HG03342 (cell line): ENCODE results near the gene DMD.
"Not testable (repeated sequence)": the region's sequence is repeated elsewhere in the genome, so short reads cannot be mapped to it uniquely, and the experiment has no call there.

Experiments
- ATAC-seq: cut with Tn5 transposase; IDR thresholded peaks from one replicate; pipeline ENCODE4 v1.9.1; 2021; ENCODE audit warnings: mild to moderate bottlenecking, moderate library complexity; ENCODE audit not compliant: unreplicated experiment

The DMD gene

DNA sequence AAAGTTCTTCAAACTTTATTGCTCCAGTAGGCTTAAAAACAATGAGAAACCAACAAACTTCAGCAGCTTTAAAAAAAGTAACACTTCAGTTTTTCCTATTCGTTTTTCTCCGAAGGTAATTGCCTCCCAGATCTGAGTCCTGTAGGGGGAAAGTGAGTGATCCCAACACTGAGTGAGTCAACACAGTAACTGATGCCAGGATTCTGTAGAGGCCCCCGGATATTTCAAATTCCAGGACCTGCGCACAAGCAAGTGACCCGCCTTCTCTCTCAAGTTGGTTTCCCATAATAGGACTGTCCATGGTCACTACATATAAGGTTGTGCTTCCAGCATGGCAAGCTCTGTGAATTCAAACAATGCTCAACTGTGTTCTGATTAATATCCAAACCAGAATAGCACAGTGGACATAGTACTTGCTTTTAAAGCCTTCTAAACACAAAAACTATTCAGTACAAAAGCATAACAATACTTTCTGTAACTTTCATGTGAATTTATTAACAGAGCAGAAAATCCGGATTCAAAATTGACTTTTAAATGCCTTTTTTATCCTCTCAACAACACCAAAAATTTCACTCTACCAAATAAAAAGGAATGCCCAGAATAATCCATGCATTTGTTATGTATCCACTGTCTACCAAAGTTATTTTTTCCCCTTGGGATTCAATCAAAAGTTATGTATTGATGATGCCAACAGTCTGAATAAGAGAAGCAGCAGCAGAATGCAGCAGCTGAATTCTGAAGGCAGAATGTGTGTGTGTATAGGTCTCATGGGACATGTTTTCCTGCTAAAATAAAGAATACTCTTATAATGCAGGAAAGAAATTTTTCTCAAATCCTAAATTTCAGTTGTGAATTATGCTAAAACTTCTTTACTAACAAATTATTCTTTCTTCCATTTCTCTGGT is at the start of gene DMD:
Gene DMD (minus strand): TSS at position 194 of the 905 bp plus-strand sequence. CDS start 237 bp downstream, outside the sequence.
- ATAC-seq, result no peak

DNA sequence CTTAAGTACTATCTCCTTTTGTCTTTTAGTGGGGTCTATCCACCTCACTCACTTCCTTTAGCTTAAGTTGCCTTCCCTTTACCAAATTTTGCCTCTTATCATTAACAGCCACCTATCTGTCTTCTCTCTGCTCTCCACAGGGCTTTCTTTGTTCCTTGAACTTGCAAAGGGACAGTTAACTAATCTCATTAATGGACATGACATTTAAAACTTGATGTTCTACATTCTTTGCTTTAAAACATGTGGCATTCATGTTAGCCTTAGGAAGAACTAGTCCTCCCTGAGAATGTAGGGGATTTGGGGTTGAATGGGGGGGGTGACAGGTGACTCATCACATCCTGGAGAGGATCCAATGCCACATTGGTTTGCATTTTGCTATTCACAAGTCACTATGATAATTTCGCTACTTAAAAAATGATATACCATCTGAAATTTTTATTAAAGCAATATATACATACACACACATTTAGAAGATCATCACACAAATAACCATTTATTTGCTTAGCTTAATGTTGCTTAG is 41.0 kb upstream of the DMD start:
- ATAC-seq, result no peak

GRCh38 chrX:33218819-33219218 is 7.5 kb upstream of the DMD start:
- ATAC-seq, result no peak

DNA sequence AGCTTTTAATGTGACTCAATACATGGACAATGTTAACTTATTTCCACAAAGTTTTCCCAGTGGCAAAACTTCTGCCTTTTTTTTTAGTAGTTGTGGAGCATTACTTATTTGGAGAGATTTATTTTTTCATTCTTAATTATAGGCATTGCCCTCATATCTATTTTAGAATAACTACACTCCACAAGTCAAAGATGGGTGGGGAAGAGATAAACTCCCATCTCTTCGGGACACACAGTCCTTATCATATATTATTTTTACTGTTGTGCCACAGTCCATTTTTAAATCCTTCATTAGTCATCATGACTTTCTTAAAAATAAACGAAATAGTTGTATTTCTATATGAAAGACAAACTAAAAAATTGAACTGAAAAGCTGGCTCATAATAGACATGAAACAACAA is 1.2 kb downstream of the DMD start:
- no peak for ATAC-seq

DNA sequence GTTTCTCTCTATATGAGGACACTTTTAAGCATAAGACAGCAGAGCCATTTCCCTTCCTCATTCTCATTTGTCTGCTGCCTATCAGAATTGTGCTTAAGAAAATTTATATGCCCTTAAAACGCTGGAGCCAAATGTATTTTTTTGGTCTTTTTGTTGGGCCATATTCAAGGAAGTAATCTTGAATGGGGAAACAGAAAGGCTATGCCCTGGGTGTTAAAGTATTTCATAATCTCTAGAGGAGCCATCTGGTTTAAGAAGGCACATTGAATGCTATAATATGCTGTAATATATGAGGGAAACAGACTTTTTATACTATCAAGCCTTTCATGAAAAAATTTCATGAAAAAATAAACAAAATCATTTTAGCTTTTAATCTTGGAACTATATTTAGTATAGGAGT is 4.3 kb downstream of the DMD start:
- ATAC-seq, result no peak

- ATAC-seq, result no peak
Measured at GRCh38 chrX:33205321-33205720, 6.0 kb downstream of the DMD start.

DNA sequence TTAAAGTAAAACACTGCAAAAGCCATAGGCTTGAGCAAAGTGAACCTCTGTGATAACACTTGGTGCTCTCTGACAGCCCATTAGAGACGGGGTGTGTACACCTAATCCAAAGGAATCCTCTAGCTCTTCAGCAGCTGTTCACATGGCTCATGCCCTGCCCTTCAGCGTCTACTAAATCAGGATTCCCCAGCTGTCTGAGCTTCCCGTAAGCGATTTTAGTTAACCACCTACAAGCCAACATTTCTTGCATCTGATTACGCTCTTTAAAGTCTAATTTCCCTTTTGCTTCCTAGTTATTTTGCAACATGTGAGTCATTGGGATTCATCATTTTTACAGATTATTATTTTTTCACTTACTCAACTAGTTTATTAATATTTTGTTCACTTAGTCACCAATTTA is 6.5 kb downstream of the DMD start:
- no peak for ATAC-seq

DNA sequence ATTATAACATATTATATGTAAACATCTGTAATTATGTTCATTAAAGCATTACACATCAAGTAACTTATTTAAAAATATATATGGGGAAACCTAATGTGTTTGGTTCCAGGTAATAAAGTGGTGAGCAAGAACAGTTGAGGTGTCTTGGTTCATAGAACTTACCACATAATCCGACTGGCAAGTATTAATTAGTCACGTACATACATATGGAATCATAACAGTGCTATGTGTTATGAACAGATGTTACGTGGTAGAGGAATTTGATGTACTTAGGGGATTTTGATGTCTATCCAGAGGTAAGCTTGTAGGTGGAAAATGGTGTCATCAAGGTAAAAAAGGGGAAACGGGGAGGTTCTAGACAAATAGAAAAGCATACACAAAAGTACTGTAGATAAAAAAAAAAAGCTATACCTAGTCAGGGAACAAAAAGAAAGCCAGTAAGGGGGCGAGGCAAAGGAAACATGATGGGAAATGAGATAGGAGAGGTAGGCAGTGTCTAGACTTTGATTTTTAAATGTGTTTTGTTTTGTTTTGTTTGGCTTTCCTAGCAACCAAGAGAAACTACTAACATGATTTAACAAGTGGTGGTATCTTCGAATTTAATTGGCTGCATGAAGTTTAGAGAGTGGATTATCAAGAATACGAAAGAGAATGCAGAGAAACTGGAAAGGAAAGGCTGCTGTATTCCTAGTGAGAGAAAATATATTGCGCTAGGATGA is 12.6 kb downstream of the DMD start:
- no peak for ATAC-seq

- ATAC-seq, result no peak
Measured at GRCh38 chrX:33195698-33196097, 15.7 kb downstream of the DMD start.

- ATAC-seq, result no peak
Measured at GRCh38 chrX:33194876-33195433, 16.4 kb downstream of the DMD start.

- no peak for ATAC-seq
Measured at GRCh38 chrX:33194289-33194688, 17.1 kb downstream of the DMD start.

- ATAC-seq, result no peak
Measured at GRCh38 chrX:33190016-33190415, 21.3 kb downstream of the DMD start.

- ATAC-seq, result no peak
Measured at GRCh38 chrX:33188881-33189280, 22.5 kb downstream of the DMD start.

DNA sequence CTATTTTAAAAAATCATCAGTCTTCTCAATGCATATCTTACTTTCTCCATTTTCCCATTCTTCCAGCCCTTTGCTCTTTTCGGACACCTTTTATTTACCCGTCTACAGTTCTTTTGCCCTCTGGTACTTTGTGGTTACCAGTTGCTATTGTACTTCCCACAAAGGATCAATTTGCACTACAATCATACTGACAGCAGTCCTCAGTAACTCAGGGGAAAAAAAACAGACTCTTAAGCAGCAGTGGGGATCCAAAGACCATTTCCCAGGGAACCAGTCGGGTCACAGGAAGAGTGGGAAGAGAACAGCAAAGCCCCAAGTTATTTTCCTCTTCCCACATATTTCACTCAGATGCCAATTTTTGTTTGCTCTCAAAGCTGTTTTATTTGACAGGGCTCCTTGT is 23.1 kb downstream of the DMD start:
- no peak for ATAC-seq

GRCh38 chrX:33184803-33185202 is 26.5 kb downstream of the DMD start:
- ATAC-seq, result not testable (repeated sequence)

DNA sequence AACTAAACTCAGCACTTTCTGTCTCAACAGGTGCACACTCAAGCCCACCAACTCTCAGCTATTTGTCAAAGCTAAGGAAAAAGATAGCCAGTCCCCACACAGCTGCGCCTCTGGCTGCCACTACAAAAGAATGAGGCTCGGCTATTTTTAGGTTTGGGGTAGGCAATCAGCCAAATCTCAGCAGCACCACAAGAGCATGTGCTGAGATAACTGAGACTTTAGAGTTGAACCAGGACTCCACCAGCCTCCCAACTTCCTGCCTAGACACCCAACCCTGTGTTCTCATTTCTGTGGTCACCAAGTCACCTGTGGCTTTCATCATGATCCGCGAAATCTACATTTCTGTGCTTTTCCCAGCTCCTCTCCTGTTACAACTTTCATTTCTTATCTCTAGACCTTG is 28.0 kb downstream of the DMD start:
- ATAC-seq, result peak; percentile 73

DNA sequence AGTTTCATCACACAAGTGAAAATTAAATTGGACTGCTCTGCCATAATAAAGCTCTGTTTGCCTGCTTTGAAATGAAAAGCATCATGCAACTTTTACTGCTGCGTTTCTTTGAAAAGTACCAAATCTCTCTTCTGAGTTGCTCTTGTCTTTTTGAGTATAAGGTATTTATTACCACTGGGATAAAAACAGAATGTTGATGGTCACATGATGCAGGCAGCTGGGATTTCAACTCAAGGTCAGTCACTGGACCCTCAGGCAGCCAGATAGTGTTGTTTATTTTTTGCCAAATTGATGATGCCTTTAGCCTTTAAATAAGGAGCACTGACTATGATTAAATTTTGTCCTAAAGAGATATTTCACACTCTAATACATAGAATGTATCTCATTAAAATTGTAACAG is 32.7 kb downstream of the DMD start:
- ATAC-seq, result no peak

DNA sequence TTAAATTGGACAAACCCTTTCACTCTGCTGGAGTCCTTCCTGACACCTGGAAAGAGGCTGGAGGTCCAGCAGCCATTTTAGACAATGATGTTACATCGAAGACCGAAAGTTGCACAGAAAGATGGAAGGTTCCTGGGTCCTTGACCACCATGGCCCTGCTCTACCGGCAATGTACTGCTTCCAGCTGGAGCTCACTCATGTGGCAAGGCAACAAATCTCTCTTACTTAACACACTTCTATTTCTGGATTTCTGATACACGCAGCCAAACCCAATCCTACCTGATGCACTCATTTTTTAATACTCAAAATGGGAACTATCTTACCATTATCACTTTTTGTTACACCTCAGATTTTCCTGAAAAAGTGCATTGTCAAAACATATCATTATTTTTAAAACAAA is 33.1 kb downstream of the DMD start:
- ATAC-seq, result no peak

DNA sequence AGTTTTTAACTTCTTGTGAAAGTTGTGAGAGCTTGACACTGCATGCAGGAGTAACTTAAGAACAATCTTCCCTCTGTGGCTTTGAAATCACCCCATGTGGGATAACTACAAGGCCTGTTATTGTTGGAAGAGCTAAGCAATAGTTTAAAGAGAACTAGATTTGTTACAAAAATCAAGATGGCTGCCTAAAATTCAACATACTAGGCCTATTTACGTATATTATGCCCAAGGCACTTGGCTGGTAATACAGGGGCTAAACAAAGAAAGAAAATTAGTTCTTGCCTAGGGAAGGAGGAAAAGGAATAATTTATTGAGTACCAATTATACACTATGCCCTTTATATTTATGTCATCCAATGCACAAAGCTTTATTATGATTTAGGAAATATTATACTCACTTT is 36.1 kb downstream of the DMD start:
- ATAC-seq, result no peak

DNA sequence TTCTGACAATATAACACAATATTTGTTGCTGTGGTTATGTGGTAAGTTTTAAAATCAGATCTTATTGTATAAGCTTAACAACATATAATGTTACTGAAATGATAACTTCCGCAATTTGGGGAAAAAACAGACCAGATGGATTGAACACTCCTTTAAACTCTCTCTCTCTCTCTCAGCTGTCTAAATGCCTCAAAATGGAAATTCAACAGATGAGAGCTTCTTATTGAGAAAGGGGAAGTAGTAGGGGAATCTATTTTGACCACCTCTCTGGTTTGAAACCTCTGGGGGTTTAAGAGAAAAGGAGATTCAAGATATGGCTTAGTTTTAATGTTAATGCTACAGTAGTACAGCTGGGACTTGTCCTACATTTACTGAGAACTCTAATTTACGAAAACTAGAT is 40.3 kb downstream of the DMD start:
- ATAC-seq, result no peak

DNA sequence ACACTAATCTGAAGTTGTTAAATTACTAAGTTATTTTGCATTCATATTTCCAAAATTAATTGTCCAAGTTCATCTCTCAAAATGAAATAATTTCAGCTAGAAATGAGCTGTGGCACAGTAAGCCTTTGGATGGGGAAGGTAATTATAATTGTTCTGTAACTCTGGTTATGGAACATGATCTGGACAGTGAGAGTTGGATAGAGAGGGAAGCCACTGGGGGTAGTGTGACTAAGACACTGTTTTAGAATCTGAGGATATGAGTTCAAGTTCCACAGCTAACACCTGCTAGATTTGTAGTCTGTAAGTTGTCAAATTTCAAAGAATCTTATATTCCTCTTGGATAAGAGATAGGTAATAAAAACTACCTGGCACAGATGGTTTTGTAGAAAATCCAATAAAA is 49.5 kb downstream of the DMD start:
- no peak for ATAC-seq

DNA sequence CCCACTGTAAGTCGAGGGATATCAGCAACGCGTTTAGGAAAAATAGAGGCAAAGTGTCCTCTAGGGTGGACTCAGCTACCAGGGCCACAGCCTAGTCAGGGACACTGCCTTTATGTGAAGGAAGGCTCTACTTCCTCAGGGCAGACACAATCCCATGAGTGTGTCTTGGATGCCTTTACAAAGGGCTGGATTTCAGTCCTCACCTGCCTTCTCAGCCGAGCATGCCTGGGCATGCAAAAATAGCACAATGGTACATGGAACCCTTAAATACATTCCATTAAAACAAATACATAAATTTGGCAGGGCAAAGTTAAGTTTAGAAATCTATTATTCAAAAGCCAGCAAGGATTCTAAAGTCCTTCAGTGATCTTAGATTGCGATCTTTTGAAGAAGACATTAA is 51.1 kb downstream of the DMD start:
- no peak for ATAC-seq
